HepG2 (cell line): ENCODE measurements around the gene FAM50A. TPM values are rescaled to one million over a fixed set of nuclear protein-coding genes. Genes with fewer than 3 reads are reported as not detected.

Source experiments
- ATAC-seq: fragments of 200-7000 bp; cut with Tn5 transposase; 3 replicates; pipeline ENCODE4 v1.9.1; 2020; ENCODE audit warnings: mild to moderate bottlenecking, moderate library complexity
- BruUV-seq: library from RNA; stranded (reverse); fragments of 400-500 nt; replicated peaks from 2 replicates; lab custom pipeline; 2021; lab: Mats Ljungman, UMichigan
- CTCF ChIA-PET: fragments of 300-600 bp; formaldehyde crosslinking; extraction: SDS; loops from one replicate; lab custom pipeline; 2021; ENCODE audit warnings: low total read pairs, inconsistent platforms, low intra/inter-chr PET ratio; lab: Yijun Ruan, JAX
- POLR2A ChIA-PET: fragments of 350-600 bp; sonication (Branson Sonifier 250); formaldehyde crosslinking; loops from one replicate; lab custom pipeline; 2020; ENCODE audit warnings: antibody characterized with exemption, inconsistent platforms; lab: Yijun Ruan, JAX
- DNase-seq: peaks from one replicate; pipeline ENCODE4 v3.0.0-alpha.2; 2015; ENCODE audit warnings: low spot score
- FAIRE-seq: peaks from 3 replicates; lab custom pipeline; 2011; peaks lifted over from hg19 to GRCh38; lab: Jason Lieb, UNC
- H2AFZ ChIP-seq: one replicate; pipeline ENCODE4 v1.6.1; 2011; ENCODE audit warnings: low read length, inconsistent platforms
- H3K27ac ChIP-seq: fragments of 300-600 bp; 3 replicates; pipeline ENCODE4 v1.8.0; 2011; ENCODE audit warnings: mixed run types, mild to moderate bottlenecking, mixed read lengths, low read length, inconsistent platforms; ENCODE audit not compliant: insufficient read depth; ENCODE audit errors: extremely low read length
- H3K27me3 ChIP-seq, 2 experiments: fragments of 200-600 bp in 1 of 2; 2 replicates in 1 of 2; 3 replicates in 1 of 2; pipeline versions ENCODE4 v1.6.0 to v1.8.0; 2011; ENCODE audit warnings: low read length in 2 of 2, mild to moderate bottlenecking in 2 of 2, moderate library complexity in 2 of 2, inconsistent platforms in 1 of 2; ENCODE audit not compliant: insufficient read depth in 2 of 2, control insufficient read depth in 1 of 2
- H3K36me3 ChIP-seq, 2 experiments: fragments of 200-600 bp in 1 of 2; replicated peaks in 1 of 2; 2 replicates in 1 of 2; 3 replicates in 1 of 2; pipeline versions ENCODE4 v1.5.1 to v1.8.0; 2011; ENCODE audit warnings: low read length in 2 of 2, inconsistent platforms in 1 of 2; ENCODE audit not compliant: insufficient read depth in 2 of 2, control insufficient read depth in 1 of 2
- H3K4me1 ChIP-seq: 2 replicates; pipeline ENCODE4 v1.5.1; 2012; ENCODE audit warnings: low read length, inconsistent platforms; ENCODE audit not compliant: insufficient read depth
- H3K4me2 ChIP-seq: 2 replicates; pipeline ENCODE4 v1.6.0; 2011; ENCODE audit warnings: low read depth, low read length, inconsistent platforms
- H3K4me3 ChIP-seq, 3 experiments: fragments of 200-600 bp in 1 of 3; sonication (generic), shearing (Covaris generic) in 1 of 3; replicated peaks in 1 of 3; 2 replicates each; pipeline ENCODE4 v1.5.1; 2011 to 2016; ENCODE audit warnings: low read length in 3 of 3, inconsistent platforms in 2 of 3, low read depth in 2 of 3, mild to moderate bottlenecking in 2 of 3, control low read depth in 1 of 3, mixed read lengths in 1 of 3; ENCODE audit not compliant: insufficient read depth in 1 of 3
- H3K79me2 ChIP-seq: one replicate; pipeline ENCODE4 v1.6.1; 2011; ENCODE audit warnings: low read length, inconsistent platforms; ENCODE audit not compliant: insufficient read depth
- H3K9ac ChIP-seq: 2 replicates; pipeline ENCODE4 v1.6.0; 2011; ENCODE audit warnings: mild to moderate bottlenecking, low read depth, low read length, inconsistent platforms; ENCODE audit not compliant: insufficient read depth
- H3K9me3 ChIP-seq: 2 replicates; pipeline ENCODE4 v1.5.1; 2012; ENCODE audit warnings: mild to moderate bottlenecking, low read length
- H4K20me1 ChIP-seq: 2 replicates; pipeline ENCODE4 v1.6.0; 2011; ENCODE audit warnings: inconsistent platforms, mild to moderate bottlenecking, low read length, moderate library complexity; ENCODE audit not compliant: insufficient read depth
- SNAPC5 ChIP-seq: sonication (generic); formaldehyde crosslinking; IDR thresholded peaks from 2 replicates; pipeline ENCODE4 v1.8.1; 2023; ENCODE audit warnings: mild to moderate bottlenecking, missing genetic modification reagents, borderline replicate concordance
- TCF7 ChIP-seq: sonication (generic); IDR thresholded peaks from 2 replicates; pipeline ENCODE4 v1.6.1; 2016; ENCODE audit warnings: antibody characterized with exemption, low read depth
- TEAD2 ChIP-seq: sonication (generic); formaldehyde crosslinking; IDR thresholded peaks from 2 replicates; pipeline ENCODE4 v1.9.0; 2021; ENCODE audit warnings: missing genetic modification reagents
- ZBTB39 ChIP-seq: sonication (generic); formaldehyde crosslinking; IDR thresholded peaks from 2 replicates; pipeline ENCODE4 v1.5.0; 2020; ENCODE audit warnings: missing genetic modification reagents
- ZNF101 ChIP-seq: sonication (generic); formaldehyde crosslinking; IDR thresholded peaks from 2 replicates; pipeline ENCODE4 v1.4.0; 2020; ENCODE audit warnings: mild to moderate bottlenecking, low read depth, missing genetic modification reagents, borderline replicate concordance
- ZNF329 ChIP-seq: sonication (generic); formaldehyde crosslinking; IDR thresholded peaks from 2 replicates; pipeline ENCODE4 v1.9.0; 2021; ENCODE audit warnings: low read depth, mild to moderate bottlenecking, missing genetic modification reagents
- ZNF576 ChIP-seq: sonication (generic); formaldehyde crosslinking; IDR thresholded peaks from 2 replicates; pipeline ENCODE4 v1.4.0; 2020; ENCODE audit warnings: mild to moderate bottlenecking, missing genetic modification reagents
- ZNF639 ChIP-seq: conservative IDR thresholded peaks from 2 replicates; pipeline ENCODE4 v1.6.1; 2018; ENCODE audit warnings: missing genetic modification reagents
- ZNF766 ChIP-seq: sonication (generic); formaldehyde crosslinking; IDR thresholded peaks from 2 replicates; pipeline ENCODE4 v1.5.0; 2020; ENCODE audit warnings: missing genetic modification reagents, borderline replicate concordance
- ZSCAN9 ChIP-seq: IDR thresholded peaks from 2 replicates; pipeline ENCODE4 v1.6.1; 2016; ENCODE audit warnings: borderline replicate concordance
- ZZZ3 ChIP-seq: sonication (generic); formaldehyde crosslinking; IDR thresholded peaks from 2 replicates; pipeline ENCODE4 v1.4.0; 2020; ENCODE audit warnings: missing genetic modification reagents, mild to moderate bottlenecking, borderline replicate concordance
- WGBS: methylation state at CpG from one replicate; pipeline ENCODE4 v1.1.6; 2017; ENCODE audit warnings: low lambda C conversion rate; 5-methylcytosine and 5-hydroxymethylcytosine counted together
- in situ Hi-C: cut with HindIII; loops from 2 replicates; pipeline ENCODE4 v1.10.0; 2017; ENCODE audit warnings: low pct_unique_long_range_greater_than_20kb; ENCODE audit not compliant: extremely low pct_ligation_motif_present
- intact Hi-C: fragments of 100-400 bp; cut with micrococcal nuclease; formaldehyde crosslinking; loops from one replicate; pipeline ENCODE4 v1.10.0; 2022; ENCODE audit not compliant: unreplicated experiment
- polyA plus RNA-seq, 8 experiments: library from polyadenylated mRNA; depleted of rRNA in 3 of 8; stranded (reverse) in 7 of 8; unstranded in 1 of 8; fragments of >200 nt; fragmentation: Illumina TruSeq in 4 of 8; extraction: Trizol in 4 of 8; gene quantifications; 2 replicates each; pipeline versions ENCODE4 v1.2.1 to v1.2.3, GENCODE V29; 2011 to 2016; ENCODE audit warnings: low read depth in 4 of 8, missing spikeins in 1 of 8, mixed read lengths in 1 of 8; ENCODE audit not compliant: insufficient read depth in 1 of 8
- total RNA-seq, 5 experiments: library from RNA; depleted of rRNA; stranded (reverse); fragments of >200 nt; fragmentation: Illumina TruSeq; extraction: Trizol; gene quantifications; 2 replicates each; pipeline ENCODE4 v1.2.3, GENCODE V29; 2016; ENCODE audit warnings: low read depth in 1 of 5

The FAM50A gene
- total and polyA plus RNA-seq, 2 of the 13 experiments (the other 11 are each of a cell fraction or from before 2014, with no cell fraction given), result 30.7 to 40.7 TPM

GRCh38 chrX:154470434-154470833 lies 26.5 kb downstream of the FAM50A start (continued):
- TF ChIP-seq ZNF576 (CRISPR knock-in tag) (no peak), ZSCAN9 (CRISPR knock-in tag) (no peak), ZZZ3 (CRISPR knock-in tag) (no peak)

- no peaks in the 10 kb centered on the region for H3K9me3 ChIP-seq
- H3K4me2 ChIP-seq, result no peak overlapping the region
- no peaks in the 10 kb centered on the region for H3K27me3 ChIP-seq
- H3K4me1 ChIP-seq, result peaks cover 12% of the 10 kb centered on the region; the same call in 1 of the 2 replicates
- no peak overlapping the region for H3K27ac ChIP-seq
- POLR2A ChIA-PET, result no interaction called here
- ATAC-seq, result no peak
- no peaks in the 10 kb centered on the region for H3K79me2 ChIP-seq
- BruUV-seq, result no TSS peak
- intact Hi-C loops, result no loop called here
- in situ Hi-C loops, result no loop called here
- no peaks in the 10 kb centered on the region for H4K20me1 ChIP-seq
- no peak overlapping the region for H2AFZ ChIP-seq
- no peak overlapping the region for H3K9ac ChIP-seq
- no peak for DNase-seq
- TF ChIP-seq TEAD2 (CRISPR knock-in tag) (no peak), ZNF329 (CRISPR knock-in tag) (no peak), SNAPC5 (CRISPR knock-in tag) (no peak), ZNF639 (CRISPR knock-in tag) (no peak), ZNF101 (CRISPR knock-in tag) (no peak), ZNF766 (no peak), ZBTB39 (CRISPR knock-in tag) (no peak), TCF7 (no peak)
- TF ChIP-seq, all 625 proteins: peak for 0
- 100% methylated on average over 4 of the region's 23 CpGs for WGBS
- no peak for FAIRE-seq
- CTCF ChIA-PET, result no interaction called here
- Histone ChIP-seq H3K4me3 (no peak overlapping the region), H3K36me3 (peaks cover 5 to 6% of the 10 kb centered on the region in 2 experiments; a peak in 1 of 5 replicates)
These were observed 27.1 kb downstream of the FAM50A start for GRCh38 chrX:154470914-154471568.
